ENCODE data around the gene TBC1D9. TPM values are rescaled to one million over a fixed set of nuclear protein-coding genes. Genes with fewer than 3 reads are reported as not detected.

Gene TBC1D9
- polyA plus RNA-seq, 4 donors = 6.8 to 27.0 (median 10.7) TPM

DNA sequence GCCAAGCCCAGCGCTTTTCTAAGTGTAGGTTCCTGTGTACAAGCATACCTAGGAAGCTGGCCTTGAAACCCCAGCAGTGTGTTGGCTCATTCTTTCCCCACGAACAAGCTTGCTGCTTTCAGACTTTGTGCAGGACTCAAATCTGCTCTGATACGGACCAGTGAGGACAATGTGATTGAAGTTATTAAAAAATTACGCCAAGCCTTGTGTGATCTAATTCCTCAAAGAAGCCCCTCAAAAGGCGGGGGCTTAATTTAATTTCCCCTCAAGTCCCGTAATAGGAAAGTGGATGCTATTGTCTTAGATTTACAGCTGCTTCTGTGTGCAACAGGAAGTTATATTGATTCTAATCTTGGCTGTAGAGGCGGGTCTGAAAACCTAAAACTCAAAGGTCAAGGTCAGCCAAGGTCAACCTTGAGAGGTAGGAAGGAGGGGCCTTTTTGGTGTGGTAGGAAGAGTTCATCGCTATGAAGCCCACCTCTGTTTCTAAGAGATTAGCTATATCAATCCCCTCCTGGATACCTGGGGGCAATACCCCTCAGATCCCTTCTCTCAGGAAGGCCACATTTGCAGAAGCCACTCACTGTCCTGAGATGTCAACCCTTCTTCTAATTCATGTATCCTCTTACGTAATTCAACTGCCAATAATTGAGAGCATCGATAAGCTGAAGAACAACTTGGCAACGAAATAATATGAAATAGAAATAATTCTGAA lies 45.1 kb downstream of the TBC1D9 start:
- DNase-seq = peak in 1 of 2 donors; percentile 44
- Histone ChIP-seq H3K27me3 (ENCODE audit: control insufficient read depth in 3 of 3, insufficient read depth in 3 of 3, low read length in 3 of 3) (no peaks in the 10 kb centered on the region), H3K9me3 (ENCODE audit: control insufficient read depth in 2 of 2, insufficient read depth in 1 of 2, low read depth in 1 of 2, low read length in 1 of 2) (no peaks in the 10 kb centered on the region), H3K27ac (ENCODE audit: low read depth in 1 of 3, low read length in 2 of 3) (no peak overlapping the region), H3K36me3 (ENCODE audit: control insufficient read depth in 3 of 3, insufficient read depth in 2 of 3, low read depth in 1 of 3, low read length in 3 of 3) (no peaks in the 10 kb centered on the region), H3K4me1 (ENCODE audit: control insufficient read depth in 3 of 3, insufficient read depth in 2 of 3, low read depth in 1 of 3, low read length in 2 of 3) (peaks cover 0 to 5% (median 0%) of the 10 kb centered on the region in 3 donors), H3K4me3 (ENCODE audit: low read depth in 1 of 3, low read length in 3 of 3) (no peak overlapping the region)
- 58 to 71% (median 63%) methylated on average over 11 of the region's 11 CpGs for WGBS, 3 donors
- no peak for FAIRE-seq

DNA sequence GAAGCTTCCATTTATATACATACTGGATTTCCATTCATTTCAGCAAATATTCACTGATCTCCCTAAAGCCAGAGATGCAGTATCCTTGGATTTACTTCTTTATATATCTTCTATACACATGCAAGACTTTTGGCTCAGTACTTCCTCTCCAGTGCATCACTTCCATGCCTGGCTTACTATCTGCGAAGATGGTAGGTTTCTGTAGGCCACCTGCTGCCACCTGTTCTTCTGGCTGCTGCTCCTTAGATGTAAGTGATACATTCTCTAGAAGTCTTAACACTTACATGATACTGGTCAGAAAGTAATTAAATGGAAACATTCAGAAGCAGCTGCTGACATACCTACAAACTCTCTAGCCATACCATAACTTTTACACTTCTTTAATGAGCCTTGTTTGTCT lies 48.9 kb downstream of the TBC1D9 start:
- no peaks in the 10 kb centered on the region for H3K27me3 ChIP-seq (ENCODE audit: control insufficient read depth in 3 of 3, insufficient read depth in 3 of 3, low read length in 3 of 3)
- no peaks in the 10 kb centered on the region for H3K9me3 ChIP-seq (ENCODE audit: control insufficient read depth in 2 of 2, insufficient read depth in 1 of 2, low read depth in 1 of 2, low read length in 1 of 2)
- H3K4me1 ChIP-seq (ENCODE audit: control insufficient read depth in 3 of 3, insufficient read depth in 2 of 3, low read depth in 1 of 3, low read length in 2 of 3) = peaks cover 0 to 3% (median 0%) of the 10 kb centered on the region in 3 donors
- DNase-seq = no peak
- H3K4me3 ChIP-seq (ENCODE audit: low read depth in 1 of 3, low read length in 3 of 3) = no peak overlapping the region
- H3K36me3 ChIP-seq (ENCODE audit: control insufficient read depth in 3 of 3, insufficient read depth in 2 of 3, low read depth in 1 of 3, low read length in 3 of 3) = no peaks in the 10 kb centered on the region
- 83 to 96% (median 96%) methylated on average over 1 of the region's 1 CpG for WGBS, 3 donors
- FAIRE-seq = no peak
- H3K27ac ChIP-seq (ENCODE audit: low read depth in 1 of 3, low read length in 2 of 3) = peak overlapping the region in 1 of 3 donors; percentile 1

GRCh38 chr4:140706665-140707064 lies 49.5 kb downstream of the TBC1D9 start:
- Histone ChIP-seq H3K4me3 (ENCODE audit: low read depth in 1 of 3, low read length in 3 of 3) (no peak overlapping the region), H3K4me1 (ENCODE audit: control insufficient read depth in 3 of 3, insufficient read depth in 2 of 3, low read depth in 1 of 3, low read length in 2 of 3) (peaks cover 0 to 6% (median 0%) of the 10 kb centered on the region in 3 donors), H3K36me3 (ENCODE audit: control insufficient read depth in 3 of 3, insufficient read depth in 2 of 3, low read depth in 1 of 3, low read length in 3 of 3) (no peaks in the 10 kb centered on the region), H3K9me3 (ENCODE audit: control insufficient read depth in 2 of 2, insufficient read depth in 1 of 2, low read depth in 1 of 2, low read length in 1 of 2) (no peaks in the 10 kb centered on the region), H3K27ac (ENCODE audit: low read depth in 1 of 3, low read length in 2 of 3) (no peak overlapping the region), H3K27me3 (ENCODE audit: control insufficient read depth in 3 of 3, insufficient read depth in 3 of 3, low read length in 3 of 3) (no peaks in the 10 kb centered on the region)
- DNase-seq (no peak), FAIRE-seq (no peak)
- WGBS, 3 donors = 90 to 96% (median 94%) methylated on average over 1 of the region's 1 CpG

DNA sequence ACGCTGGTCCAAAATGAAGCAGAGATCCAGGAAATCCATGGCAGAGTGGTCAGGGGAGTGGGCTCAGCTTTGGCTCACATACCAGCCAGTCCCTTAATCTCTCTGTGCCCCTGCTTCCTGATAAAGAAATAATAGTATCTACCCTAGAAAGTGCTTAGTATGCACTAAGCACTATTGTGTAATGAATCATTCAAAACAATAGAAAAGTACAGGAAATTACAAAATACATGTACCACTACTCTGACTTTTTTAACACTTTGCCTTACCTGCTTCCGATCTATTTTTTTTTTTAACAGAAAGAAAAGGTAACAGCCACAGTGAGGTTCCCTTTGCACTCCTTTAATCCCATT lies 49.9 kb downstream of the TBC1D9 start:
- no peak overlapping the region for H3K4me3 ChIP-seq (ENCODE audit: low read depth in 1 of 3, low read length in 3 of 3)
- no peaks in the 10 kb centered on the region for H3K9me3 ChIP-seq (ENCODE audit: control insufficient read depth in 2 of 2, insufficient read depth in 1 of 2, low read depth in 1 of 2, low read length in 1 of 2)
- no peaks in the 10 kb centered on the region for H3K27me3 ChIP-seq (ENCODE audit: control insufficient read depth in 3 of 3, insufficient read depth in 3 of 3, low read length in 3 of 3)
- FAIRE-seq = no peak
- H3K36me3 ChIP-seq (ENCODE audit: control insufficient read depth in 3 of 3, insufficient read depth in 2 of 3, low read depth in 1 of 3, low read length in 3 of 3) = no peaks in the 10 kb centered on the region
- no peak overlapping the region for H3K27ac ChIP-seq (ENCODE audit: low read depth in 1 of 3, low read length in 2 of 3)
- DNase-seq = no peak
- 85 to 98% (median 93%) methylated on average over 2 of the region's 2 CpGs for WGBS, 3 donors
- peaks cover 0 to 6% (median 0%) of the 10 kb centered on the region in 3 donors for H3K4me1 ChIP-seq (ENCODE audit: control insufficient read depth in 3 of 3, insufficient read depth in 2 of 3, low read depth in 1 of 3, low read length in 2 of 3)

GRCh38 chr4:140705625-140706275 lies 50.4 kb downstream of the TBC1D9 start:
- Histone ChIP-seq H3K4me3 (ENCODE audit: low read depth in 1 of 3, low read length in 3 of 3) (no peak overlapping the region), H3K36me3 (ENCODE audit: control insufficient read depth in 3 of 3, insufficient read depth in 2 of 3, low read depth in 1 of 3, low read length in 3 of 3) (peaks cover 0 to 3% (median 0%) of the 10 kb centered on the region in 3 donors), H3K27ac (ENCODE audit: low read depth in 1 of 3, low read length in 2 of 3) (no peak overlapping the region), H3K9me3 (ENCODE audit: control insufficient read depth in 2 of 2, insufficient read depth in 1 of 2, low read depth in 1 of 2, low read length in 1 of 2) (no peaks in the 10 kb centered on the region), H3K4me1 (ENCODE audit: control insufficient read depth in 3 of 3, insufficient read depth in 2 of 3, low read depth in 1 of 3, low read length in 2 of 3) (peaks cover 0 to 9% (median 0%) of the 10 kb centered on the region in 3 donors), H3K27me3 (ENCODE audit: control insufficient read depth in 3 of 3, insufficient read depth in 3 of 3, low read length in 3 of 3) (no peaks in the 10 kb centered on the region)
- 87 to 93% (median 88%) methylated on average over 8 of the region's 8 CpGs for WGBS, 3 donors
- DNase-seq (no peak), FAIRE-seq (no peak)

GRCh38 chr4:140704964-140705363 lies 51.2 kb downstream of the TBC1D9 start:
- no peak for FAIRE-seq
- WGBS, 3 donors = 80 to 88% (median 83%) methylated on average over 2 of the region's 2 CpGs

DNA sequence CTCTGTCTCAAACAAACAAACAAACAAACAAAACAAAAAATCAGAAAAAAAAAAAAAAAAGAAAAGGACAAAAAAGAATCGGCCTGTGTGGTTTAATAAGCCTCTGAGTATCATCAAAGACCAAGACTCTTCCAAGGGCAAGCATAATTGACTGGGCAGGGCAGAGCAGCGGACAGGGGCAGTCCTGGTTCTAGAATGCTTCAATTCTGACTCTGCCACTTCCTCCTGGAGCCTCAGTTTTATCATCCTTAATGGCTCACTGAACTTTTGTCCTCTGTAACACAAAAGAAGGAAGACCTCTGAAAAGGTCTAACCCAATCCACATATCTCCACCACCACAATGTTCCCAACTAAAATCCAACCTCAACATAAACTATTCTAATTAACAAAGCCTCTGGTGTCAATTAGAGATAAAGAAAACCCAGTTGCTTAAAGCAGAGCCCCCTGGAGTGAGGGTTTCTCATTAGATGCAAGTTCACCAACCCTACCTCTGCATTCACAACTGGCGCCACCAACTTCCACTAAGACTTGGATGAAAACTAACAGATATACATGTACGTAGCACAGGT lies 51.7 kb downstream of the TBC1D9 start:
- DNase-seq = no peak
- WGBS, 3 donors = 86 to 94% (median 90%) methylated on average over 4 of the region's 4 CpGs
- Histone ChIP-seq H3K27ac (ENCODE audit: low read depth in 1 of 3, low read length in 2 of 3) (no peak overlapping the region), H3K36me3 (ENCODE audit: control insufficient read depth in 3 of 3, insufficient read depth in 2 of 3, low read depth in 1 of 3, low read length in 3 of 3) (peaks cover 0 to 3% (median 0%) of the 10 kb centered on the region in 3 donors), H3K27me3 (ENCODE audit: control insufficient read depth in 3 of 3, insufficient read depth in 3 of 3, low read length in 3 of 3) (no peaks in the 10 kb centered on the region), H3K4me3 (ENCODE audit: low read depth in 1 of 3, low read length in 3 of 3) (no peak overlapping the region), H3K9me3 (ENCODE audit: control insufficient read depth in 2 of 2, insufficient read depth in 1 of 2, low read depth in 1 of 2, low read length in 1 of 2) (no peaks in the 10 kb centered on the region), H3K4me1 (ENCODE audit: control insufficient read depth in 3 of 3, insufficient read depth in 2 of 3, low read depth in 1 of 3, low read length in 2 of 3) (peaks cover 0 to 10% (median 0%) of the 10 kb centered on the region in 3 donors)
- no peak for FAIRE-seq

More at GRCh38 chr4:140704964-140705363, 51.2 kb downstream of the TBC1D9 start:
- Histone ChIP-seq H3K4me3 (ENCODE audit: low read depth in 1 of 3, low read length in 3 of 3) (no peak overlapping the region), H3K4me1 (ENCODE audit: control insufficient read depth in 3 of 3, insufficient read depth in 2 of 3, low read depth in 1 of 3, low read length in 2 of 3) (peaks cover 0 to 10% (median 0%) of the 10 kb centered on the region in 3 donors), H3K9me3 (ENCODE audit: control insufficient read depth in 2 of 2, insufficient read depth in 1 of 2, low read depth in 1 of 2, low read length in 1 of 2) (no peaks in the 10 kb centered on the region), H3K27me3 (ENCODE audit: control insufficient read depth in 3 of 3, insufficient read depth in 3 of 3, low read length in 3 of 3) (no peaks in the 10 kb centered on the region), H3K27ac (ENCODE audit: low read depth in 1 of 3, low read length in 2 of 3) (no peak overlapping the region), H3K36me3 (ENCODE audit: control insufficient read depth in 3 of 3, insufficient read depth in 2 of 3, low read depth in 1 of 3, low read length in 3 of 3) (peaks cover 0 to 3% (median 0%) of the 10 kb centered on the region in 3 donors)
- no peak for DNase-seq

DNA sequence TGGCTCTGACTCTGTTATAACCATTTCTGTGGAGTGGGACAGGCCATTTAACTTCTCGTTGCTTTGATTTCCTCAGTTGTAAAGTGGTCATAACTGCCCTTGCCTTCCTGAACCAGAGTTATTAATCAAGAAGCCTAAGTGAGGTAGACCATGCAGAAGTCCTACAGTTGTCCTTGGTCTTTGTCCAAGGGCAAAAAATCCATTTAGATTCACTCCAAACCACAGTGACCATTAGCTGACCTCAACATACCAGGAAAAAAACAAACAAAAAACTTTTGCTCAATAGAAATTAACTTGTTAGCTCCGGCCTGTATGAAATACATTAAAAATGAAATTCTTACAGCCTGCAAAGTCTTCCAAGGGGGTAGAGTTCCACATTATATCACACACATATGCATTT lies 52.7 kb downstream of the TBC1D9 start:
- Histone ChIP-seq H3K4me1 (ENCODE audit: control insufficient read depth in 3 of 3, insufficient read depth in 2 of 3, low read depth in 1 of 3, low read length in 2 of 3) (peaks cover 0 to 10% (median 0%) of the 10 kb centered on the region in 3 donors), H3K9me3 (ENCODE audit: control insufficient read depth in 2 of 2, insufficient read depth in 1 of 2, low read depth in 1 of 2, low read length in 1 of 2) (no peaks in the 10 kb centered on the region), H3K36me3 (ENCODE audit: control insufficient read depth in 3 of 3, insufficient read depth in 2 of 3, low read depth in 1 of 3, low read length in 3 of 3) (peaks cover 0 to 4% (median 0%) of the 10 kb centered on the region in 3 donors), H3K27me3 (ENCODE audit: control insufficient read depth in 3 of 3, insufficient read depth in 3 of 3, low read length in 3 of 3) (no peaks in the 10 kb centered on the region), H3K27ac (ENCODE audit: low read depth in 1 of 3, low read length in 2 of 3) (peak overlapping the region in 1 of 3 donors; percentile 39), H3K4me3 (ENCODE audit: low read depth in 1 of 3, low read length in 3 of 3) (no peak overlapping the region)
- no peak for FAIRE-seq
- 70 to 94% (median 84%) methylated on average over 2 of the region's 2 CpGs for WGBS, 3 donors
- no peak for DNase-seq

Measured in small intestine (tissue), 7 donors.